Central memory CD8-positive, alpha-beta T cell (primary cell): ENCODE measurements around the gene RAMP3.
"Not testable (repeated sequence)": the region's sequence is repeated elsewhere in the genome, so short reads cannot be mapped to it uniquely, and the experiment has no call there.

Experiments used
- ATAC-seq: fragments of 150-1000 bp; cut with Tn5 transposase; replicated peaks from 2 replicates; pipeline ENCODE4 v1.10.0; 2022; ENCODE audit warnings: mild to moderate bottlenecking, moderate FRiP score, moderate number of reproducible peaks; ENCODE audit not compliant: poor library complexity, severe bottlenecking; ENCODE audit errors: extremely low read depth
- DNase-seq, 2 donors: peaks; one replicate each; pipeline ENCODE4 v3.0.0; 2021; ENCODE audit warnings: low spot score in 2 of 2
- H3K27ac Mint-ChIP-seq: one replicate; pipeline ENCODE4 v1.8.0; 2022; ENCODE audit warnings: low read depth, mild to moderate bottlenecking, moderate library complexity, mixed read lengths
- H3K27me3 Mint-ChIP-seq: one replicate; pipeline ENCODE4 v1.8.0; 2022; ENCODE audit warnings: mixed read lengths
- H3K36me3 Mint-ChIP-seq: one replicate; pipeline ENCODE4 v1.8.0; 2022; ENCODE audit warnings: mild to moderate bottlenecking, moderate library complexity, mixed read lengths; ENCODE audit not compliant: insufficient read depth
- H3K4me1 Mint-ChIP-seq: one replicate; pipeline ENCODE4 v1.8.0; 2022; ENCODE audit warnings: mixed read lengths
- H3K4me3 Mint-ChIP-seq: one replicate; pipeline ENCODE4 v1.8.0; 2022; ENCODE audit warnings: mild to moderate bottlenecking, moderate library complexity, mixed read lengths
- H3K9me3 Mint-ChIP-seq: one replicate; pipeline ENCODE4 v1.8.0; 2022; ENCODE audit warnings: mixed read lengths

The RAMP3 gene

GRCh38 chr7:45157653-45158401 is at the start of gene RAMP3:
Gene RAMP3, plus strand, starts transcription at chr7:45157791. Its CDS starts 38 bp downstream, at chr7:45157829.
- Mint-ChIP-seq H3K4me1 (no peaks in the 10 kb centered on the region), H3K27me3 (peaks cover 29% of the 10 kb centered on the region), H3K27ac (no peak within 1 kb of the TSS), H3K4me3 (no peak within 1 kb of the TSS), H3K36me3 (no peaks in the 10 kb centered on the region), H3K9me3 (no peaks in the 10 kb centered on the region)
- DNase-seq = no peak
- no peak for ATAC-seq

- ATAC-seq = no peak
- peaks cover 1% of the 10 kb centered on the region for H3K27me3 Mint-ChIP-seq
- H3K9me3 Mint-ChIP-seq = no peaks in the 10 kb centered on the region
- H3K27ac Mint-ChIP-seq = peak overlapping the region; percentile 57
- H3K4me1 Mint-ChIP-seq = peaks cover 37% of the 10 kb centered on the region
- peaks cover 45% of the 10 kb centered on the region for H3K36me3 Mint-ChIP-seq
- no peak for DNase-seq
- H3K4me3 Mint-ChIP-seq = peak overlapping the region; percentile 11
Measured at GRCh38 chr7:45108863-45109262, 48.7 kb upstream of the RAMP3 start.

- Mint-ChIP-seq H3K4me1 (peaks cover 37% of the 10 kb centered on the region), H3K4me3 (peak within 1 kb of the TSS; percentile 93), H3K27ac (peak within 1 kb of the TSS; percentile 98), H3K36me3 (peaks cover 29% of the 10 kb centered on the region), H3K27me3 (peaks cover 12% of the 10 kb centered on the region), H3K9me3 (no peaks in the 10 kb centered on the region)
- ATAC-seq (peak; percentile 91), DNase-seq (peak; percentile 88)
Measured at GRCh38 chr7:45111298-45112223, 46.0 kb upstream of the RAMP3 start, which contains the start of gene TBRG4. Gene TBRG4, minus strand, starts transcription at chr7:45111697. Its CDS starts 2,460 bp downstream, at chr7:45109237.

GRCh38 chr7:45112648-45113047 is 44.9 kb upstream of the RAMP3 start:
- Mint-ChIP-seq H3K4me3 (peak overlapping the region; percentile 93), H3K36me3 (peaks cover 23% of the 10 kb centered on the region), H3K9me3 (no peaks in the 10 kb centered on the region), H3K27ac (no peak overlapping the region), H3K4me1 (peaks cover 36% of the 10 kb centered on the region), H3K27me3 (peaks cover 23% of the 10 kb centered on the region)
- DNase-seq (no peak), ATAC-seq (no peak)

- H3K4me1 Mint-ChIP-seq = peaks cover 23% of the 10 kb centered on the region
- not testable (repeated sequence) for H3K9me3 Mint-ChIP-seq, ATAC-seq, H3K27ac Mint-ChIP-seq, H3K4me3 Mint-ChIP-seq, DNase-seq
- peaks cover 16% of the 10 kb centered on the region for H3K36me3 Mint-ChIP-seq
- peaks cover 24% of the 10 kb centered on the region for H3K27me3 Mint-ChIP-seq
Measured at GRCh38 chr7:45114257-45114656, 43.3 kb upstream of the RAMP3 start.

GRCh38 chr7:45114926-45115325 is 42.7 kb upstream of the RAMP3 start:
- H3K27me3 Mint-ChIP-seq = peaks cover 24% of the 10 kb centered on the region
- no peak for DNase-seq
- no peaks in the 10 kb centered on the region for H3K9me3 Mint-ChIP-seq
- no peak for ATAC-seq
- H3K4me3 Mint-ChIP-seq = no peak overlapping the region
- H3K36me3 Mint-ChIP-seq = peaks cover 16% of the 10 kb centered on the region
- peaks cover 22% of the 10 kb centered on the region for H3K4me1 Mint-ChIP-seq
- no peak overlapping the region for H3K27ac Mint-ChIP-seq

GRCh38 chr7:45116048-45116447 is 41.5 kb upstream of the RAMP3 start:
- peaks cover 24% of the 10 kb centered on the region for H3K27me3 Mint-ChIP-seq
- no peaks in the 10 kb centered on the region for H3K9me3 Mint-ChIP-seq
- H3K36me3 Mint-ChIP-seq = peaks cover 11% of the 10 kb centered on the region
- peaks cover 11% of the 10 kb centered on the region for H3K4me1 Mint-ChIP-seq
- DNase-seq (no peak), ATAC-seq (no peak)
- H3K4me3 Mint-ChIP-seq = no peak overlapping the region
- H3K27ac Mint-ChIP-seq = no peak overlapping the region

- Mint-ChIP-seq H3K27me3 (peaks cover 24% of the 10 kb centered on the region), H3K27ac (no peak overlapping the region), H3K36me3 (peaks cover under 1% of the 10 kb centered on the region), H3K4me3 (no peak overlapping the region), H3K4me1 (peaks cover 2% of the 10 kb centered on the region), H3K9me3 (no peaks in the 10 kb centered on the region)
- DNase-seq = no peak
- no peak for ATAC-seq
Measured at GRCh38 chr7:45117582-45117981, 40.0 kb upstream of the RAMP3 start.

GRCh38 chr7:45118292-45118691 is 39.3 kb upstream of the RAMP3 start:
- Mint-ChIP-seq H3K4me1 (peaks cover 9% of the 10 kb centered on the region), H3K36me3 (peaks cover 3% of the 10 kb centered on the region), H3K27me3 (peaks cover 24% of the 10 kb centered on the region), H3K27ac (no peak overlapping the region), H3K9me3 (no peaks in the 10 kb centered on the region), H3K4me3 (no peak overlapping the region)
- no peak for ATAC-seq
- DNase-seq = no peak

GRCh38 chr7:45118889-45119331 is 38.7 kb upstream of the RAMP3 start:
- H3K36me3 Mint-ChIP-seq = peaks cover 3% of the 10 kb centered on the region
- H3K4me3 Mint-ChIP-seq = no peak overlapping the region
- no peak overlapping the region for H3K27ac Mint-ChIP-seq
- H3K27me3 Mint-ChIP-seq = peaks cover 22% of the 10 kb centered on the region
- DNase-seq (no peak), ATAC-seq (no peak)
- no peaks in the 10 kb centered on the region for H3K9me3 Mint-ChIP-seq
- peaks cover 14% of the 10 kb centered on the region for H3K4me1 Mint-ChIP-seq

GRCh38 chr7:45119550-45119949 is 38.0 kb upstream of the RAMP3 start:
- peaks cover 14% of the 10 kb centered on the region for H3K4me1 Mint-ChIP-seq
- H3K36me3 Mint-ChIP-seq = peaks cover 3% of the 10 kb centered on the region
- DNase-seq (no peak), ATAC-seq (no peak)
- no peaks in the 10 kb centered on the region for H3K9me3 Mint-ChIP-seq
- no peak overlapping the region for H3K4me3 Mint-ChIP-seq
- peaks cover 16% of the 10 kb centered on the region for H3K27me3 Mint-ChIP-seq
- no peak overlapping the region for H3K27ac Mint-ChIP-seq

- H3K27ac Mint-ChIP-seq = peak overlapping the region; percentile 76
- peaks cover 3% of the 10 kb centered on the region for H3K36me3 Mint-ChIP-seq
- peak overlapping the region; percentile 60 for H3K4me3 Mint-ChIP-seq
- H3K27me3 Mint-ChIP-seq = no peaks in the 10 kb centered on the region
- ATAC-seq = no peak
- peaks cover 14% of the 10 kb centered on the region for H3K4me1 Mint-ChIP-seq
- H3K9me3 Mint-ChIP-seq = no peaks in the 10 kb centered on the region
- DNase-seq = no peak
Measured at GRCh38 chr7:45122975-45123860, 34.4 kb upstream of the RAMP3 start.
